Vagina (tissue), 2 donors: ENCODE measurements around the gene SLC37A3. TPM values are rescaled to one million over a fixed set of nuclear protein-coding genes. Genes with fewer than 3 reads are reported as not detected.

ENCODE experiments used
- DNase-seq, 2 donors: peaks; one replicate each; pipeline ENCODE4 v3.0.0-alpha.2; 2017; ENCODE audit errors: extremely low spot score in 2 of 2
- H3K27ac ChIP-seq: fragments of 200-600 bp; sonication (generic); one replicate; pipeline ENCODE4 v1.5.1; 2019
- H3K27me3 ChIP-seq: fragments of 200-600 bp; sonication (generic); one replicate; pipeline ENCODE4 v1.5.1; 2019
- H3K36me3 ChIP-seq, 2 donors: fragments of 200-600 bp; sonication (generic); one replicate each; pipeline ENCODE4 v1.5.1; 2017 to 2019
- H3K4me1 ChIP-seq: fragments of 200-600 bp; sonication (generic); one replicate; pipeline ENCODE4 v1.5.1; 2019
- H3K4me3 ChIP-seq, 2 donors: fragments of 200-600 bp; sonication (generic); 1 replicate in 1 of 2; 2 replicates in 1 of 2; pipeline ENCODE4 v1.5.1; 2016 to 2019
- H3K9me3 ChIP-seq: fragments of 200-600 bp; sonication (generic); one replicate; pipeline ENCODE4 v1.5.1; 2019
- CTCF ChIP-seq, 3 experiments: fragments of 450-650 bp in 2 of 3; fragments of 200-600 bp in 1 of 3; sonication (generic) in 1 of 3; IDR thresholded peaks; one replicate each; pipeline ENCODE4 v1.5.1; 2017 to 2019; ENCODE audit warnings: antibody characterized with exemption in 3 of 3, mild to moderate bottlenecking in 2 of 3, moderate library complexity in 2 of 3
- POLR2A ChIP-seq, 2 donors: fragments of 450-650 bp; IDR thresholded peaks; one replicate each; pipeline ENCODE4 v1.6.1; 2017; ENCODE audit warnings: antibody characterized with exemption in 2 of 2, mild to moderate bottlenecking in 2 of 2, moderate library complexity in 2 of 2
- POLR2AphosphoS5 ChIP-seq, 2 donors: sonication (generic); formaldehyde crosslinking; IDR thresholded peaks; one replicate each; pipeline ENCODE4 v1.9.0; 2017; ENCODE audit warnings: antibody characterized with exemption in 2 of 2, mild to moderate bottlenecking in 2 of 2, low read depth in 1 of 2; ENCODE audit not compliant: insufficient read depth in 1 of 2
- intact Hi-C: fragments of 100-400 bp; cut with DNase I; formaldehyde crosslinking; loops from one replicate; pipeline ENCODE4 v1.15.1; 2023
- total RNA-seq: library from RNA; depleted of rRNA; stranded (reverse); fragments of >200 nt; gene quantifications from one replicate; pipeline ENCODE4 v1.2.3, GENCODE V29; 2016

The SLC37A3 gene
- total RNA-seq, 1 donor from 2014 or later: 80.8 TPM

GRCh38 chr7:140298213-140298612, 100.1 kb downstream of the SLC37A3 start:
- no peak for DNase-seq
- H3K4me3 ChIP-seq: no peak overlapping the region
- intact Hi-C loops: no loop called here
- no peaks in the 10 kb centered on the region for H3K9me3 ChIP-seq
- no peaks in the 10 kb centered on the region for H3K36me3 ChIP-seq
- H3K27me3 ChIP-seq: no peaks in the 10 kb centered on the region
- TF ChIP-seq POLR2AphosphoS5 (IDR thresholded peaks at IDR 0.05; ENCODE audit: insufficient read depth in 1 of 2, low read depth in 1 of 2) (no peak), CTCF (IDR thresholded peaks at IDR 0.05) (no peak), POLR2A (IDR thresholded peaks at IDR 0.05) (no peak)
- no peak overlapping the region for H3K27ac ChIP-seq
- H3K4me1 ChIP-seq: no peaks in the 10 kb centered on the region

GRCh38 chr7:140297192-140297591, 101.1 kb downstream of the SLC37A3 start:
- no peak overlapping the region for H3K4me3 ChIP-seq
- intact Hi-C loops: no loop called here
- no peak for DNase-seq
- H3K9me3 ChIP-seq: no peaks in the 10 kb centered on the region
- no peak overlapping the region for H3K27ac ChIP-seq
- H3K36me3 ChIP-seq: no peaks in the 10 kb centered on the region
- no peaks in the 10 kb centered on the region for H3K27me3 ChIP-seq
- TF ChIP-seq CTCF (IDR thresholded peaks at IDR 0.05) (no peak), POLR2AphosphoS5 (IDR thresholded peaks at IDR 0.05; ENCODE audit: insufficient read depth in 1 of 2, low read depth in 1 of 2) (no peak), POLR2A (IDR thresholded peaks at IDR 0.05) (no peak)
- H3K4me1 ChIP-seq: no peaks in the 10 kb centered on the region

- TF ChIP-seq POLR2AphosphoS5 (IDR thresholded peaks at IDR 0.05; ENCODE audit: insufficient read depth in 1 of 2, low read depth in 1 of 2) (no peak), POLR2A (IDR thresholded peaks at IDR 0.05) (no peak), CTCF (IDR thresholded peaks at IDR 0.05) (no peak)
- H3K36me3 ChIP-seq: no peaks in the 10 kb centered on the region
- no peak for DNase-seq
Measured at GRCh38 chr7:140295224-140295738, 103.0 kb downstream of the SLC37A3 start.

GRCh38 chr7:140294454-140294853, 103.9 kb downstream of the SLC37A3 start:
- Histone ChIP-seq H3K27me3 (no peaks in the 10 kb centered on the region), H3K4me3 (no peak overlapping the region), H3K27ac (no peak overlapping the region), H3K4me1 (no peaks in the 10 kb centered on the region), H3K9me3 (no peaks in the 10 kb centered on the region), H3K36me3 (no peaks in the 10 kb centered on the region)
- no peak for DNase-seq
- intact Hi-C loops: no loop called here
- TF ChIP-seq CTCF (IDR thresholded peaks at IDR 0.05) (no peak), POLR2A (IDR thresholded peaks at IDR 0.05) (no peak)

More at GRCh38 chr7:140295224-140295738, 103.0 kb downstream of the SLC37A3 start:
- no peaks in the 10 kb centered on the region for H3K27me3 ChIP-seq
- no peaks in the 10 kb centered on the region for H3K4me1 ChIP-seq
- intact Hi-C loops: no loop called here
- H3K27ac ChIP-seq: no peak overlapping the region
- no peaks in the 10 kb centered on the region for H3K9me3 ChIP-seq
- no peak overlapping the region for H3K4me3 ChIP-seq

GRCh38 chr7:140292438-140292837, 105.9 kb downstream of the SLC37A3 start:
- Histone ChIP-seq H3K4me1 (no peaks in the 10 kb centered on the region), H3K27ac (no peak overlapping the region), H3K36me3 (no peaks in the 10 kb centered on the region), H3K27me3 (no peaks in the 10 kb centered on the region), H3K4me3 (no peak overlapping the region), H3K9me3 (no peaks in the 10 kb centered on the region)
- TF ChIP-seq POLR2AphosphoS5 (IDR thresholded peaks at IDR 0.05; ENCODE audit: insufficient read depth in 1 of 2, low read depth in 1 of 2) (no peak), CTCF (IDR thresholded peaks at IDR 0.05) (no peak), POLR2A (IDR thresholded peaks at IDR 0.05) (no peak)
- intact Hi-C loops: no loop called here
- no peak for DNase-seq
